ENCODE measurements around the gene FUNDC1. TPM values are rescaled to one million over a fixed set of nuclear protein-coding genes. Genes with fewer than 3 reads are reported as not detected.

The FUNDC1 gene
- total RNA-seq, 4 donors from 2014 or later: 5.5 to 15.7 (median 8.6) TPM

- Histone ChIP-seq H3K27me3 (no peaks in the 10 kb centered on the region), H3K27ac (no peak overlapping the region), H3K9me3 (no peaks in the 10 kb centered on the region), H3K4me3 (no peak overlapping the region), H3K36me3 (no peaks in the 10 kb centered on the region), H3K4me1 (no peaks in the 10 kb centered on the region)
- no peak for TF ChIP-seq EP300 (IDR thresholded peaks at IDR 0.05)
- TF ChIP-seq POLR2A (IDR thresholded peaks at IDR 0.05): no peak
- TF ChIP-seq, protein P1, sequence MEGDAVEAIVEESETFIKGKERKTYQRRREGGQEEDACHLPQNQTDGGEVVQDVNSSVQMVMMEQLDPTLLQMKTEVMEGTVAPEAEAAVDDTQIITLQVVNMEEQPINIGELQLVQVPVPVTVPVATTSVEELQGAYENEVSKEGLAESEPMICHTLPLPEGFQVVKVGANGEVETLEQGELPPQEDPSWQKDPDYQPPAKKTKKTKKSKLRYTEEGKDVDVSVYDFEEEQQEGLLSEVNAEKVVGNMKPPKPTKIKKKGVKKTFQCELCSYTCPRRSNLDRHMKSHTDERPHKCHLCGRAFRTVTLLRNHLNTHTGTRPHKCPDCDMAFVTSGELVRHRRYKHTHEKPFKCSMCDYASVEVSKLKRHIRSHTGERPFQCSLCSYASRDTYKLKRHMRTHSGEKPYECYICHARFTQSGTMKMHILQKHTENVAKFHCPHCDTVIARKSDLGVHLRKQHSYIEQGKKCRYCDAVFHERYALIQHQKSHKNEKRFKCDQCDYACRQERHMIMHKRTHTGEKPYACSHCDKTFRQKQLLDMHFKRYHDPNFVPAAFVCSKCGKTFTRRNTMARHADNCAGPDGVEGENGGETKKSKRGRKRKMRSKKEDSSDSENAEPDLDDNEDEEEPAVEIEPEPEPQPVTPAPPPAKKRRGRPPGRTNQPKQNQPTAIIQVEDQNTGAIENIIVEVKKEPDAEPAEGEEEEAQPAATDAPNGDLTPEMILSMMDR (IDR thresholded peaks at IDR 0.05): no peak
- DNase-seq (ENCODE audit: low spot score in 2 of 2): no peak
- WGBS, 2 donors: 61 to 78% methylated on average over 4 of the region's 4 CpGs
Measured at GRCh38 chrX:44503560-44503959, 39.1 kb downstream of the FUNDC1 start.

- DNase-seq (ENCODE audit: low spot score in 2 of 2): no peak
- no peaks in the 10 kb centered on the region for H3K9me3 ChIP-seq
- no peaks in the 10 kb centered on the region for H3K4me1 ChIP-seq
- H3K36me3 ChIP-seq: no peaks in the 10 kb centered on the region
- WGBS, 2 donors: 93 to 94% methylated on average over 1 of the region's 1 CpG
- no peak overlapping the region for H3K4me3 ChIP-seq
- no peak for TF ChIP-seq EP300 (IDR thresholded peaks at IDR 0.05)
- TF ChIP-seq POLR2A (IDR thresholded peaks at IDR 0.05): no peak
- TF ChIP-seq, protein P1 (IDR thresholded peaks at IDR 0.05): no peak
- H3K27me3 ChIP-seq: no peaks in the 10 kb centered on the region
- H3K27ac ChIP-seq: no peak overlapping the region
Measured at GRCh38 chrX:44495091-44495490, 47.6 kb downstream of the FUNDC1 start.

- no peaks in the 10 kb centered on the region for H3K36me3 ChIP-seq
- WGBS, 2 donors: 79 to 83% methylated on average over 4 of the region's 4 CpGs
- no peak overlapping the region for H3K4me3 ChIP-seq
- H3K27me3 ChIP-seq: no peaks in the 10 kb centered on the region
- no peak for DNase-seq (ENCODE audit: low spot score in 2 of 2)
- H3K9me3 ChIP-seq: no peaks in the 10 kb centered on the region
- TF ChIP-seq POLR2A (IDR thresholded peaks at IDR 0.05): no peak
- TF ChIP-seq, protein P1 (IDR thresholded peaks at IDR 0.05): no peak
- TF ChIP-seq EP300 (IDR thresholded peaks at IDR 0.05): no peak
- no peak overlapping the region for H3K27ac ChIP-seq
- H3K4me1 ChIP-seq: no peaks in the 10 kb centered on the region
Measured at GRCh38 chrX:44494357-44494756, 48.3 kb downstream of the FUNDC1 start.

- TF ChIP-seq EP300 (IDR thresholded peaks at IDR 0.05): no peak
- no peak for TF ChIP-seq POLR2A (IDR thresholded peaks at IDR 0.05)
- TF ChIP-seq, protein P1 (IDR thresholded peaks at IDR 0.05): no peak
- H3K4me1 ChIP-seq: no peaks in the 10 kb centered on the region
- DNase-seq (ENCODE audit: low spot score in 2 of 2): no peak
- H3K27ac ChIP-seq: no peak overlapping the region
- no peaks in the 10 kb centered on the region for H3K27me3 ChIP-seq
- H3K4me3 ChIP-seq: no peak overlapping the region
- H3K9me3 ChIP-seq: no peaks in the 10 kb centered on the region
- no peaks in the 10 kb centered on the region for H3K36me3 ChIP-seq
- 73 to 79% methylated on average over 4 of the region's 4 CpGs for WGBS, 2 donors
Measured at GRCh38 chrX:44489515-44489914, 53.1 kb downstream of the FUNDC1 start.

- Histone ChIP-seq H3K27ac (no peak overlapping the region), H3K9me3 (no peaks in the 10 kb centered on the region), H3K4me1 (no peaks in the 10 kb centered on the region), H3K27me3 (peaks cover 0 to 4% of the 10 kb centered on the region in 2 donors), H3K36me3 (no peaks in the 10 kb centered on the region), H3K4me3 (no peak overlapping the region)
- DNase-seq (ENCODE audit: low spot score in 2 of 2): no peak
- TF ChIP-seq POLR2A (IDR thresholded peaks at IDR 0.05) (no peak), EP300 (IDR thresholded peaks at IDR 0.05) (no peak)
- TF ChIP-seq, protein P1 (IDR thresholded peaks at IDR 0.05): no peak
- 87 to 88% methylated on average over 4 of the region's 4 CpGs for WGBS, 2 donors
Measured at GRCh38 chrX:44484607-44485146, 58.0 kb downstream of the FUNDC1 start.
